GM12875 (cell line): ENCODE data around the gene AKAP13.

Source experiments
- H3K4me3 ChIP-seq: one replicate; pipeline ENCODE4 v1.5.1; 2011; ENCODE audit warnings: low read depth, low read length, control low read depth
- TF ChIP-seq, protein P1 (sequence below): IDR thresholded peaks from 2 replicates; pipeline ENCODE4 v1.5.1; 2011; ENCODE audit warnings: low read depth, mild to moderate bottlenecking, control low read depth, inconsistent platforms, low read length, moderate library complexity, borderline replicate concordance; ENCODE audit not compliant: insufficient read depth

The AKAP13 gene

DNA sequence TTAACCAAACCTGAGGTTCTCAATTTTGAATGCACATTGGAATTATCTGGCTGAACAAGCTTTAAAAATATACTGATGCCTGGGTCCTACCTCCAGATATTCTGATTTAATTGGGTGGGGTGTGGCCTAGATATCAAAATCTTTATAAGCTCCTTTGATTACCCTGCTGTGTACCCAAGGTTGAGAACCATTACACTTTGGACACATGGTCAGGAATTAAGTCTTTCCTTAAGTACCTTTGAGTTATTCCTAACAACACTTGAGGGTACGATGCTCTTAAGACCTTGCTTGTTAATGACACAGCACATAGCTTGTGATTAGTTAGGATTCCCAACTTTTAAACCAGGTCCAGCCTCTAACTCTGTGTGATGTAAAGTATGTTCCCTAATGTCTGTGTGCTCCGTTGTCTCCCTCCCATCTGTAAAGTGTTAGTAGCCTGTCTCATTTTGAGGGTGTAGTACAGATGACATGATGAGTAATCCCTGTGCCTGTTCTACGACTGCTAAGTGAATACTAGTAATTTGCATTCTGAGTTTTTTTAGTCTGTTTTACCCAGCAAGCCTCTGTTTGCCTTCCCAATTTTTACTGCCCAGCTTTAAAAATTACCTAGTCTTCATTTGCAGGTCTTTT lies 259.5 kb downstream of the AKAP13 start:
- no peak overlapping the region for H3K4me3 ChIP-seq
- TF ChIP-seq, protein P1, sequence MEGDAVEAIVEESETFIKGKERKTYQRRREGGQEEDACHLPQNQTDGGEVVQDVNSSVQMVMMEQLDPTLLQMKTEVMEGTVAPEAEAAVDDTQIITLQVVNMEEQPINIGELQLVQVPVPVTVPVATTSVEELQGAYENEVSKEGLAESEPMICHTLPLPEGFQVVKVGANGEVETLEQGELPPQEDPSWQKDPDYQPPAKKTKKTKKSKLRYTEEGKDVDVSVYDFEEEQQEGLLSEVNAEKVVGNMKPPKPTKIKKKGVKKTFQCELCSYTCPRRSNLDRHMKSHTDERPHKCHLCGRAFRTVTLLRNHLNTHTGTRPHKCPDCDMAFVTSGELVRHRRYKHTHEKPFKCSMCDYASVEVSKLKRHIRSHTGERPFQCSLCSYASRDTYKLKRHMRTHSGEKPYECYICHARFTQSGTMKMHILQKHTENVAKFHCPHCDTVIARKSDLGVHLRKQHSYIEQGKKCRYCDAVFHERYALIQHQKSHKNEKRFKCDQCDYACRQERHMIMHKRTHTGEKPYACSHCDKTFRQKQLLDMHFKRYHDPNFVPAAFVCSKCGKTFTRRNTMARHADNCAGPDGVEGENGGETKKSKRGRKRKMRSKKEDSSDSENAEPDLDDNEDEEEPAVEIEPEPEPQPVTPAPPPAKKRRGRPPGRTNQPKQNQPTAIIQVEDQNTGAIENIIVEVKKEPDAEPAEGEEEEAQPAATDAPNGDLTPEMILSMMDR = no peak

DNA sequence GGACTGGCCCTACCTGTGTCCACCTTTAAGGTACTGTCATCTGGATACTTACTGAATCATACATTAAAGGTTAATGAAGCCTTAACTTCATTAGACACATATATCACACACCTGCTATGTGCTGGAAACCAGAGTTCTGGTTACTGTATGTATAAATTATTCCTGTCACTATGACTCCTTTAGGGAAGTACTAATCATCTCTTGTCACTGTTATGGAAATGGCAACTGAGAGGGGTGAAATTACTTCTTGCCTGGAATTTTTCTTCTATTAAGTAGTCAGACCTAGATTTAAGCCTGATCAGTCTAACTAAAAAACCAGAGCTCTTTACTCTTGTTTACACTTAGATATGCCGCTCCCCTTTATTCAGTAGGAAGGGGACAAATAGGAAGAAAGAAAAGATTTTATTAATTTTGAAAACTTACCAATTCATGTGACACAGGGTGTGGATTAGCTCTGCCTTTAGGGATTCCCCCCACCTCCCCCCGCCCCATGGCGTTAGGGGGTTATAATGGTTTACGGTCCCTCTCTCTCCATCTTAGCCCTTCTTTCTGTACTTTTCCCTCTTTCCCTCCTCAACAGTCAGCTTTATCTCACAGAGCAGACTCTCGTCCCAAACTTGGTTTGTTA lies 261.8 kb downstream of the AKAP13 start:
- H3K4me3 ChIP-seq = no peak overlapping the region
- TF ChIP-seq, protein P1 = no peak

DNA sequence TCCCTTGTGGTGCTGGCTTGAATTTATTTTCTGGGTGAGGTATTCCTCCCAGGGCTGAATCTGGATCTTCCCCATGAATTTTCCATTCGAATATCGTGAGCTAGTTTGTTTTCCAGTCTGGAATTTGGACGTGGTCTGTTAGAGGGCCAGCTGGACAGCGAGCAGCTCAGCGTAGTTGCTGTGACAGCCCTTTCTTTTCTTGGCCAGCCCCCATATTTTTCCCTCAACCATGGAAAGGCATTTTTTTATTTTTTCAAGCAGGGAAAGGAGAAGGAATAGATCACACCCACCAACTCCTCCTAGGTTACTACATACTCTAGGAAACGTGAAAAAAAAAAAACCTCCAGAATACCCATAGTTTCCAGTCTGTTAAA lies 262.3 kb downstream of the AKAP13 start:
- no peak overlapping the region for H3K4me3 ChIP-seq
- TF ChIP-seq, protein P1 = no peak

DNA sequence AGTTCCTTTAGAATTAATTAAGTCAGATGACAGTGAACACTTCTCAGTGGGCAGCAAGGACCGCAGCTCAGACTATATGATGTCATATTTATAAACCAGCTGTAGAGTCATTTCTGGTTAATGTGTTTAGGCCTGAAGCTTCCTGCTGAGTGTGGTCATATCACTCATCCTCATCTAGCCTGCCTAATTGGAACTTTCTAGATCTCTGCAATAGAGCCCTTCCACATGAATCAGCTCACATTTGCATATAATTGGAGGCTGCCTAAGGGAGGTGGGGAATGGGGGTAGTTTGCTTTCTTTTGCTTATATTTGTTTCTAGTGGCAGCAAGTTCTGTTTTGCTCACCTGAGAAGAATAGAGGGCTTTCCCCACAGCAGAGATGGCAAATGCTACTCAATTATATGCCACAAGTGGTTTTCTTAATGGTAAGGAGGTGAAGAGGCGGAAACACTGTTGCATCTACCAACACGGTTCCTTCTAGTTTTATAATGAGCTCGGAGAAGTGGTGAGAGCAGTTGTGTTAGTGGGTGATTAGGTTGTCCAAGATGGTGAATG lies 266.2 kb downstream of the AKAP13 start:
- TF ChIP-seq, protein P1 = no peak
- H3K4me3 ChIP-seq = no peak overlapping the region

DNA sequence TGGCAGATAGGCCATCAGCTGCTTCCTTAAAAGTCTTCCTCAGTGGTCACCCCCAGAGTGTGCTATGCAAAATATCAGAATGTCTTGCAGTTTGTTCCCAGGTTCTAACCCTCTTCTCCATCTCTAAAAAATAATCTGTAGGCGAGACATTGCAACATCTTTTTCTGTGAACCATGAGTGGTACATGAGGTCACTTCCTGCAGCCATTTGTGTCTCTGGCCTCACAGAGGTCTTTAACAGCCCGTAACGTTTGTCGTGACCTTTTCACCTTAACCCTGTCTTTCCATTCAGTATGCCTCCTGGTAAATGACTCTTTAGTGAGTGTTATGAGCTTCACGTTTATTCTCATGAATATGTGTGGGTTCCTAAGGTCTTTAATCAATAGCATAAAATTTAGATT lies 269.0 kb downstream of the AKAP13 start:
- TF ChIP-seq, protein P1 = no peak
- H3K4me3 ChIP-seq = no peak overlapping the region

DNA sequence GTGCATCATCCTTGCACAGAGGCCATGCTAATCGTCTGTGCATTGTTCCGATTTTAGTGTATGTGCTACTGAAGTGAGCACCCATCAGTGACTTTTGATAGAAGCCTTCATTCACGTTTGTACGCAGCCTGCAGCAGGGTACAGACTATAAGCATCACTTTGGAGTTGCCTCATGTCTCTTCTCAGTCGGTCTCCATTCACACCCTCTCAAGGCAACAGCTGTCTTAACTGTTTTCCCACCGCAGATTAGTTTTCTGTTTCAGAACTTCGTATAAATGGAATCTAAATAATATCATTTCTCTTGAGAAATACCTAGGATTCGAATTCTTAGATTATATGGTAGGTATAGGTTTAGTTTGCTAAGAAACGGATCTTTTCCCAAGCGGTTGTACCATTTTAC lies 271.1 kb downstream of the AKAP13 start:
- no peak overlapping the region for H3K4me3 ChIP-seq
- TF ChIP-seq, protein P1 = no peak

DNA sequence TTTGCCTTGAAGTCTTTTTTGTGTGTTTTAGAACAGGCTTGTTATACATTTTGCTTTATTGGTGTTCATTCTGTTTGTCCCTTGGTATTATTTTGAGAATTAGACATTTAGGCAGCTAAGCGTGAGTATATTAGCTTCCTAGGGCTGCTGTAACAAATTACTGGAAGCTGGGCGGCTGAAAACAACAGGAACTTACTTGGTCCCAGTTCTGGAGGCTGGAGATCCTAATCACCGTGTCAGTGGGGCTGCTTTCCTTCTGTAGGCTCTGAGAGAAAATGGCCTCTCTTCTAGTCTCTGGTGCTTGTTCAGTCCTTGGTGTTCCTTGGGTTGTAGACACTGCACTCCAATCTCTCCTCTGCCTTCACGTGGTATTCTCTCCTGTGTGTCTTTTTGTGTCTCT lies 272.1 kb downstream of the AKAP13 start:
- H3K4me3 ChIP-seq = no peak overlapping the region
- TF ChIP-seq, protein P1 = no peak
